ENCODE measurements around the gene CNTN6. TPM values are rescaled to one million over a fixed set of nuclear protein-coding genes. Genes with fewer than 3 reads are reported as not detected.

The CNTN6 gene
- total and polyA plus RNA-seq, 2 of the 4 experiments (the other 2 are of a cell fraction), result not detected

DNA sequence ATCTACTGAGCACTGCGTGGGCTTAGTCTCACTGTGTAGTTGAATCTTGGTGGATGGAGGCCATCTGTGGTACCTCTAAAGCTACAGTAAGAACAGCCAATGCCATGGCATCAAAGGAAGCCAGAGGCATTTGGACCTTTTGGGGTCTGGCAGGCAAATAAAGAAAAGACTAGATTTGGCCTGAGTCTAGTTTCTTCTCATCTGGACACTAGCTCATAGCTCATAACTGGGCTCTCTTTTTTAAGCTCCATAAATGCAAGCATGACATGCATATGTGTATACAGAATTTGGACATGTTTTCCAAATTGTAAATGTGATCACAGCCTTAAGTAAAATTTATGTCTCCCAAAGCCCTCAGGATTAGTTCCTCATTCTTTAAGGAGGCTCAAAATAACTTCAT lies 107.5 kb downstream of the CNTN6 start:
- Histone ChIP-seq H3K27me3 (ENCODE audit: control insufficient read depth, insufficient read depth, low read length) (no peaks in the 10 kb centered on the region), H3K9me3 (ENCODE audit: control insufficient read depth, insufficient read depth, low read length) (peaks cover 2% of the 10 kb centered on the region), H3K27ac (ENCODE audit: insufficient read depth, low read length) (no peak overlapping the region), H3K56ac (ENCODE audit: extremely low read depth, insufficient read depth, low read length) (no peak overlapping the region), H3K23ac (ENCODE audit: low read depth, low read length) (no peak overlapping the region), H3K14ac (replicated peaks; ENCODE audit: low read depth, low read length) (no peak overlapping the region), H3K4me2 (ENCODE audit: low read depth, low read length) (no peak overlapping the region), H2AFZ (replicated peaks; ENCODE audit: low read length, poor library complexity) (no peak overlapping the region), H3K4me3 (ENCODE audit: insufficient read depth, low read depth, low read length) (no peak overlapping the region), H3K79me1 (ENCODE audit: low read depth in 1 of 2, low read length in 2 of 2) (no peaks in the 10 kb centered on the region), H3K4ac (ENCODE audit: low read depth, low read length) (no peak overlapping the region), H4K20me1 (ENCODE audit: insufficient read depth, low read length) (no peaks in the 10 kb centered on the region), H2BK15ac (ENCODE audit: low read depth, low read length) (no peak overlapping the region), H4K5ac (ENCODE audit: low read depth, low read length) (no peak overlapping the region), H2BK5ac (ENCODE audit: low read depth, low read length, poor library complexity, severe bottlenecking) (no peak overlapping the region), H4K91ac (ENCODE audit: insufficient read depth, low read depth, low read length) (no peak overlapping the region), H3K9ac (ENCODE audit: low read depth, low read length) (no peak overlapping the region), H2BK120ac (ENCODE audit: low read depth, low read length) (no peak overlapping the region), H3K9me1 (ENCODE audit: insufficient read depth, low read length) (no peaks in the 10 kb centered on the region), H2AK5ac (ENCODE audit: low read depth, low read length) (no peak overlapping the region), H3K36me3 (ENCODE audit: control insufficient read depth, insufficient read depth, low read length) (no peaks in the 10 kb centered on the region), H4K8ac (ENCODE audit: low read depth in 2 of 2, low read length in 2 of 2) (no peak overlapping the region), H3K4me1 (ENCODE audit: control insufficient read depth, insufficient read depth, low read length) (no peaks in the 10 kb centered on the region), H2BK20ac (ENCODE audit: low read depth, low read length) (no peak overlapping the region), H2AK9ac (replicated peaks; ENCODE audit: low read depth, low read length, poor library complexity) (no peak overlapping the region), H3K18ac (ENCODE audit: low read depth, low read length) (no peak overlapping the region)
- no TSS peak for BruUV-seq (replicated peaks)
- 67% methylated on average over 1 of the region's 1 CpG; no CpG with 5 or more reads in 1 of the 2 experiments for WGBS, 2 experiments (ENCODE audit: extremely low coverage in 2 of 2, insufficient read length in 1 of 2)
- in situ Hi-C loops (cut with MboI; ENCODE audit: low sequenced_read_pairs), result no loop called here
- dilution Hi-C loops (cut with HindIII; ENCODE audit: low sequenced_read_pairs, unreplicated experiment), result no loop called here
- ATAC-seq (ENCODE audit: low read depth), result no peak
- CTCF ChIA-PET, result no interaction called here
- no peak for TF ChIP-seq FOS (IDR thresholded peaks at IDR 0.05; ENCODE audit: low read depth, low read length)
- TF ChIP-seq, protein P1, sequence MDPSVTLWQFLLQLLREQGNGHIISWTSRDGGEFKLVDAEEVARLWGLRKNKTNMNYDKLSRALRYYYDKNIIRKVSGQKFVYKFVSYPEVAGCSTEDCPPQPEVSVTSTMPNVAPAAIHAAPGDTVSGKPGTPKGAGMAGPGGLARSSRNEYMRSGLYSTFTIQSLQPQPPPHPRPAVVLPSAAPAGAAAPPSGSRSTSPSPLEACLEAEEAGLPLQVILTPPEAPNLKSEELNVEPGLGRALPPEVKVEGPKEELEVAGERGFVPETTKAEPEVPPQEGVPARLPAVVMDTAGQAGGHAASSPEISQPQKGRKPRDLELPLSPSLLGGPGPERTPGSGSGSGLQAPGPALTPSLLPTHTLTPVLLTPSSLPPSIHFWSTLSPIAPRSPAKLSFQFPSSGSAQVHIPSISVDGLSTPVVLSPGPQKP (IDR thresholded peaks at IDR 0.05; ENCODE audit: borderline replicate concordance, low read depth, low read length), result no peak
- TF ChIP-seq SMC3 (IDR thresholded peaks at IDR 0.05; ENCODE audit: low read depth, low read length), result no peak
- TF ChIP-seq RFX5 (IDR thresholded peaks at IDR 0.05; ENCODE audit: low read depth, low read length), result no peak
- TF ChIP-seq MAFK (IDR thresholded peaks at IDR 0.05; ENCODE audit: low read depth, low read length), result no peak
- no peak for TF ChIP-seq CEBPB (IDR thresholded peaks at IDR 0.05; ENCODE audit: low read depth, low read length)
- no peak for TF ChIP-seq CHD1 (IDR thresholded peaks at IDR 0.05; ENCODE audit: low read depth, low read length)
- TF ChIP-seq RCOR1 (IDR thresholded peaks at IDR 0.05; ENCODE audit: insufficient replicate concordance, low read length), result no peak
- no peak for TF ChIP-seq BHLHE40 (IDR thresholded peaks at IDR 0.05; ENCODE audit: low read depth, low read length)
- no peak for DNase-seq
- POLR2A ChIA-PET (ENCODE audit: unreplicated experiment), result no interaction called here
- intact Hi-C loops (cut with micrococcal nuclease), result no loop called here
